ENCODE results near the gene TTBK1.

TTBK1 gene

DNA sequence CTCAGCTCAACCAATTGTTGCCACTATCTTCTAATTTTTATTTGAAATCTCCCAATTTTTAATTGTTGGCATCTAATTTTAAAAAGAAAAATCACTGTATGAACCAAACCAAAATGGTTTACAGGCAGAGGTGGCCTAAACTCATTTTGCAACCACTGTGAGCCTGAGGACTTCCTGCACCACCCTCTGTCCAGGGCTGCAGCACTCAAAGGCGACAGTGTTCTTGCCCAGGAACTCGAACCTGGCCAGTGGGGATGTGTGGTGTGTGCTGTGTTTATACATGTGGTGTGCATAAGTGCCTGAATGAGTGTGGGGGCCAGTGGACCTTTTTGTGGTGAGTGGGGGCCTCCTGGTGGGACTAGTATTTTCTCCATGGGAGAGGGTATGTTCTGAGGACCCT is 30.4 kb downstream of the TTBK1 start:
- no peak for DNase-seq (ENCODE audit: low spot score)

DNA sequence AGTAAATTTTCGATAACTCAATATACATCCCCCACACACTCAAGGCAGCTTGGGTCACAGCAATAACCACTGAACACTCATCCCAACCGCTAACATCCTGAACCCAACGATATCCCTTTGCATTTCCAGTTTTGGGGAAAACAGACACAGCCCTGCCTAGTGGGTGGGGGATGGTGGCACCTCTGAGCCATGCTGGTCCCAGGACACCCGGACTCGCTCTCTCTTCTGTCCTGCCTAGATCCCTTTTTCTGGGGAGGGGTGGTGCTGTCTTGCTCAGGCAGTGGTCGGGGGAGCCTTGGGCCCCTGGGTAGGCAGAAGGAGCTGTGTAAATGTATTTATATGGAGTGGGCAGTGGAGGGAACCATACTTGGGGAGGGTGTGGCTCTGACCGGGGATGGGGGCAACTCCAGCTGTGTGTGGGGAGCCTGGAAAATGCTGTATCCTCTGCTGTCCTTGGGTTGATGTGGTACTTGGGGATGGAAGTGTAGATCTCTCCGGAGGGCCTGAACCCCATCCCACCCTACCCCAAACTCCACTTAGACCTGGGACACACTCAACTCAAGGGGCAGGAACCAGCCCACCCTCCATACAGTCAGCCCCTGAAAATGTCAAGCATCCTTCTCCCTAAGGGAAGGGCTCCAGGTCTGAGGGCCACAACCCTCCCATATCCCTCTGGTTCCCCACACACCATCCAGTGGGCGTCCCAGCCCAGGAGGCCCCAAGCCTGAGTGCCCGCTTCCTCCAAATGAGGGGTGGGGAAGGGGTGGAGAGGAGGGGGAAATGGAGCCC is 31.0 kb downstream of the TTBK1 start:
- DNase-seq (ENCODE audit: low spot score): no peak

DNA sequence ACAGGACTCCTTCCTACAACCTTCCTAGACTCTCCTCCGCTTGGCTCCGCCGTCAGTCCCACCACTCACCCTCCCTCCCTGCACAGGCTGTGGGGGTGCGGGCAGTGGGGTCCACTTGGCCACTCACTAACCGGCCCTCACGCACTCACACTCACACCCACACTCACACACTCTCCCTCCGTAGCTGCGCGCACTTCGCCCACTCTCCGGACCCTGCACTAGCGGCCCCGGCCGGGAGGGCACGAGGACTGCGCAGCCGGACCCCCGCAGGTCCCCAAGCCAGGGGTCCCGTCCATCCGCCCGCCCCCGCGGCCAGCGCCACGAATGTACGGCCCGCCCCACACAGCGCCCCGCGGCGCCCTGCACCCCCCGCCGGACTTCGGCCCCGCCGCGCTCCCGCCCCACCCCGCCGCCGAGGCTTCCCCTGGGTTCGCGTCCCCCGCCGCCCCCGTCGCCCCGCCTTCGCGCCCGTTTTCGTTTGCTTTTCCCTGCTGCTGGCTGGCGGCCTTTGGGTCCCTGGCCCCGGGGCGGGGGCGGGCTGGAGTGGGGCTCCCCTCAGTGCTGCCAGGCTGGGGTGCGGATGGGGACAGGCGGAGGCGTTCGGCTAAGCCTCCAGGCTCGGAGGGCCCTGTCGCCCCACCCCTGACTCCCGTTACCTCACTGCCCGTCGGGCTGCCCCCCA is 31.8 kb downstream of the TTBK1 start:
- DNase-seq (ENCODE audit: low spot score): peak; percentile 66

DNA sequence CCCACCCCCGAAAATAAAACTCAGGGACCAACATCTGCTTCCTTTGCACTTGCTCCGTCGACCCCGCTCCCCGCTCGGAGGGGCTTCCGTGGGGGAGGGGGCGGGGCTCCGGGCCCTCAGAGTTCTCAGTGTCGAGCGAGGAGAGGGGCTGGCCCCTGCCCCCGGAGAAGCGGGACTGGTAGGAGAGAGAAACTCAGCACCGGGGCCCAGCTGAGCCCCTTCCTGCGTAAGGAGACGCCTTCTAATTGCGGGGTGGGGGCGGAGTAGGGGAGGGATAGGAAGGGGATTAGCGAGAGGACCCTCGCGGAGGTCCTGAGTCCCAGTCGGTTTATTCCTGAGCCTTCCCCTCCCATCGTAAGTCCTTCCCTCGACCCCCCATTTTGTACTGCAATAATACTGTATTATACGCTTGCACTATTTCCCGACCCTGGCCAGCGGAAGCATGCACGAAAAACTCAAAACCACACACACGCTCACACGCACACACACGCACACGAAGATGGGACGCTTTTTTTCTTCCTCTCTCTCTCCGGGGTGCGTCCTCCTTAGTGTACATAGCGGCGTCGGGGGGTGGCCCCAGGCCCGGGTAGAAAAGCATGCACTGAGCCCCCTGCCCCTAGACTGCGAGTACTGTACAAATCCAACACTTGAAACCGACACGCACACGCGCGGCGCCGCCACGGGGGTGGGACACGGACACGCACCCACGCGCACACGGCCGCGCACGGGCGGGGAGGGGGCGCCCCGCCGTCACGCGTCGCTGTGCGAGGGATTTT is 32.7 kb downstream of the TTBK1 start:
- peak; percentile 63 for DNase-seq (ENCODE audit: low spot score)

DNA sequence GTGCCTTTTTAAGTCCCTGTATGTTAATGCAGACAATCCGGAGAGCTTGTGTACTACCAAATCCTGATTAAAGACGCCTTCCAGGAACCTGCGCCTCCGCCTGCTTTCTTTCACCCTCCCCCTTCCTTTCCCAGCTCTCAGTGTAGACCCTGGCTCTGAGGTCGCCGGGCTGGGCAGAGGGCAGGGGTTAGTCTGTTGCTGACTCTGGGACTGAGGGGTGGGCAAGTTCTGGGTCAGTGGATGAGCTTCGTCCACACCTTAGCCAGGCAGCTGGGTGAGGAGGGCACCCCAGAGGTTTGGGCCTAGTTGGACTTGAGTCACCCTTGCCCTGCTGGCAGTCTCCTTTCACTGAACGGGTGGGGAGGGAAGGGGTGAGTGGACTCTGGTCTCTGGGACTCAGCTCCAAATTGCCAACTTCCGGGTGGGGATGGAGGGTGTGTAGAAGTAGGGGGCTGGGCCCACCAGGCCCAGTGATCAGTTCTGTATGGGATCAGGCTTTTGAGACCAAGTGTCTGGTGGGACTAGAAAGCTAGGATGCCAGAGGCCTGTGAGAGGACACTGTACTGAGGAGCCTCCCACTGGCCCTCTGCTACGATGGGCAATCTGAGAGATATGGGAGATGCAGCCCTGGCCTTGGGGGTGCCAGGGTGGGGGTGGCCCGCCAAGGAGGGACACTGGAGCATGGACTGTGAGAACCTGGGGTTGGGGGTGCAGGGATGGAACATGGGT is 33.5 kb downstream of the TTBK1 start:
- DNase-seq (ENCODE audit: low spot score): no peak

DNA sequence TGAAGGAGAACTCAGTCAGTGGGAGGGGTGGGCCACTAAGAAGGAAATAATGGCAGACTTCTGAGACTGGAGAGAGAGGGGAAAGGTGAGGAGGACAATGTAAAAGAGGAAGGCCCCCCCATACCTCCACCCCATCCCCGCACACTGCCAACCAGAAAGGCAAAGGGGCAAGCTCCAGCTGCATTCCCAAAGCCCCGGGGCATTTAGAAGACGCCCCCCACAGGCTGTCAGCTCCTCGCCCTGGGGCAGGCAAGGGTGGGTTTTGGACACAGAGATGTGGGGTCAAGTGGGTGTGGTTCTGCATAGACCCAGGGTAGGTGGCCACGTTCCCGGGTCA is 34.0 kb downstream of the TTBK1 start:
- no peak for DNase-seq (ENCODE audit: low spot score)

DNA sequence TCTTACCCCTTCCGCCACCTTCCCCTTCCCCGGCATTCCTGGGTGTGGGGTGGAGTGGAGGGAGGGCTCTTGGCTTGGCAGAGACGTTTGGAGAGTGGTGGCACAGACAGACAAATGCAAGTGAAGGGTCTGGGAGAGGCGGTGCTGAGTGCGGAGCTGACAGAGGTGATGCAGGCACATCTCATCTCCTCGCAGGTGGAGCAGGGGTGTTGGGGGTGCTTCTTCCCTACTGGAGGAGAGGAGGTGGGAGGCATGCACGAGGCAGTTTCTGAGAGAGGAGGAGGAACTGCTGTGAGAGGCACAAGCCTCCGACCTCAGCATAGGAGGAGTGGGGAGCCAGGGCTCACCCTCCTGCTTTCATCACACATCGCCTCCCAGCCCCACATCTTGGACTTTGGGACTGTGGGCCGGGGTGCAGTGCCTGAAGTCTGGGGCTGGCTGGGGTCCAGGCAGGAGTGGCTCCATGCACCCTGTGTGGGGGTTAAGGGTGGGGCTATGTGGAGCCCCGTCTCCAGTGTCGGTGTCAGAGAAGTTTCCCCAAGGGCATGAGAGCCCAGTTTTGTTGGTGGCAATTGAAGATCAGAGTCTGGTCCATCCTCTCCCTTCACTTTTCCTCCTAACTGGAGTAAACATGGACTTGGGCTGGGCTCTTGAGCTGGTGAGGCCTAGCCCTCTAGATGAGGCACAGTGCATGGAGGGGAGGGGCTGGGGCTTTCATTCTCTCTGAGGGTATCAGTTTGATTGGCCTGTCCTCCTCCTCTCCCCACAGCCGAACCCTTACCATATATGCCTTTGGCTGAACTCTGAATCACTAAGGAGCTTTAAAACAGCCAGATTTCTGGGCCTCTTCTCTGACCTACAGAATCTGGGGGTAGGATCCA is 34.6 kb downstream of the TTBK1 start:
- DNase-seq (ENCODE audit: low spot score): no peak

DNA sequence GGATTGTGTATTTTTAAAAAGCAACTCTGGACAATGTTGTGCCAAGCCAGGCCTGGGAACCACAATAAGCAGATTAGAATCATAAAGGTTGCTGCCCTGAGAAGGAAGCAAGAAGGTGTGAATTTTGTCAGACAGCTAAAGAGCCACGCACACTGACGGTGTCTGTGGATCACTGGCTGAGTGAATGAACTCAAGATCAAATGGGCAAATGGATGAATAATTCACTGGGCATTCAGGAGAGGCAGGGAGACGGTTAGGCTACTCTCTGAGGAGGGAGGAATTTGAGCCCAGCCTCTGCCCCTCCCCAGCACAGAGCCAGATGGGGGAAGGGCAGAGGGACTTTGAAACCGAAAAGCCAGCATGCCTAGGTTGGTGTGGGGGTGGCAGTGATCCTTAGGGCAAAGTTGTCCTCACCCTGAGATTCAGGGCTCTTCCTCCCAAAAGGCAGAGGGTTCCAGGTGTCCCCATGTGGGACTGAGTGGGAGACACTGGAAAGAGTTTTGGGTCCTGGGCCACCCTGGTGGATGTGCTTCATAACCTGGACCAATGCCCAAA is 35.3 kb downstream of the TTBK1 start:
- DNase-seq (ENCODE audit: low spot score): no peak

DNA sequence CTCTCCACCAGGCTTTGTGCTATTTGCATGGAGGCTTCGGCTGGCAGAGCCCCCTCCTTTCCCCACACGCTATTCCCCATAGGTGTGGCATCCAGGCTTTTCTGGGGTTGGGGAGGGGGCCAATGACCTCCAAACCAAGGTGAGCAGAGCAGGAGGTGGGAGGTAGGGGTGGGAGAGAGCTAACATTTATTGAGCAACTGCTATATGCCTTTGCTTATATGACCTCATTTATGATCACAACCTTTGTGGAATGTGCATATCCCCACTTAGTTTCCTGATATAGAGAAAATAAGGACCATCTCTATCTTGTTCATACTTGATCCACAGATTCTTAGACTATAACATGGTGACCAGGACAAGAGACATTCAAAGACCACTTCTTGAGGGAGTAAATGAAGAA is 37.0 kb downstream of the TTBK1 start:
- no peak for DNase-seq (ENCODE audit: low spot score)

DNA sequence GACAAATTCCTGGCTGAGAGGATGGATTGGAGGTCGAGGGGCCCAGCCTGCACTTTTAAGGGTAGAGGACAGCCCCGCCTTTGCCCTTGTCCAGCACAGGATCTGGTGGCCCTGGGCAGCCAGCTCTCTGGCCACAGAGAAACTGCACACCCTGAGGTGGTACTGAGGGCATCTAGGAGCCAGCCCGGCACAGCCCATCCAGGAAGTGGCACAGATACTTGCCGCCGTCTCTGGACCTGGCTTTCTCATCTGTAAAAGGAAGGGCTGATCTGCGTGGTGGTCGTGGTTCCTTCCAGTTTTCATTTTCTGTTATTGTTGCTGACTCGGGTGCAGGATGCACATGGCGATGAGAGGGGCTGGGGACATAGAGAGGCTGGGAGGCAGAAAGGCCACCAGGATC is 38.8 kb downstream of the TTBK1 start:
- no peak for DNase-seq (ENCODE audit: low spot score)

DNA sequence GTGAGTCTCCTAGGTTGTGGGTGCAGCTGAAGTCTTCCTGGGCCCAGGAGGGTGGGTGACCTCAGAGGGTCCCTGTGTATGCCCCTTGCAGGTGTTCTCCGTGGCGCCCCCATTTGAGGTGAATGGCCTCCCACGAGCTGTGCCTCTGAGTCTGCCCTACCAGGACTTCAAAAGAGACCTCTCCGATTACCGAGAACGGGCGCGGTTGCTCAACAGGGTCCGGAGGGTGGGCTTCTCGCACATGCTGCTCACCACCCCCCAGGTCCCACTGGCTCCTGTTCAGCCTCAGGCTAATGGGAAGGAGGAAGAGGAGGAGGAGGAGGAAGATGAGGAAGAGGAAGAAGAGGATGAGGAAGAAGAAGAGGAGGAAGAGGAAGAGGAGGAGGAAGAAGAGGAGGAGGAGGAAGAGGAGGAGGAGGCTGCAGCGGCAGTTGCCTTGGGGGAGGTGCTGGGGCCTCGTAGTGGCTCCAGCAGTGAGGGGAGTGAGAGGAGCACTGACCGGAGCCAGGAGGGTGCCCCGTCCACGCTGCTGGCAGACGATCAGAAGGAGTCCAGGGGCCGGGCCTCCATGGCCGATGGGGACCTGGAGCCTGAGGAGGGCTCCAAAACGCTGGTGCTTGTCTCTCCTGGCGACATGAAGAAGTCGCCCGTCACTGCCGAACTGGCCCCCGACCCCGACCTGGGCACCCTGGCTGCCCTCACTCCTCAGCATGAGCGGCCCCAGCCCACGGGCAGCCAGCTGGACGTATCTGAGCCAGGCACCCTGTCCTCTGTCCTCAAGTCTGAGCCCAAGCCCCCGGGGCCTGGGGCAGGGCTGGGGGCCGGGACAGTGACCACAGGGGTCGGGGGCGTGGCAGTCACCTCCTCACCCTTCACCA is 39.6 kb downstream of the TTBK1 start:
- no peak for DNase-seq (ENCODE audit: low spot score)

DNA sequence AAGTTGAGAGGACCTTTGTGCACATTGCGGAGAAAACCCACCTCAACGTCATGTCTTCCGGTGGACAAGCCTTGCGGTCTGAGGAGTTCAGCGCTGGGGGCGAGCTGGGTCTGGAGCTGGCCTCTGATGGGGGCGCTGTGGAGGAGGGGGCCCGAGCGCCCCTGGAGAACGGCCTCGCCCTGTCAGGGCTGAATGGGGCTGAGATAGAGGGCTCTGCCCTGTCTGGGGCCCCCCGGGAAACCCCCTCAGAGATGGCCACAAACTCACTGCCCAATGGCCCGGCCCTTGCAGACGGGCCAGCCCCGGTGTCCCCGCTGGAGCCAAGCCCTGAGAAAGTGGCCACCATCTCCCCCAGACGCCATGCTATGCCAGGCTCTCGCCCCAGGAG is 40.2 kb downstream of the TTBK1 start:
- DNase-seq (ENCODE audit: low spot score): no peak

DNA sequence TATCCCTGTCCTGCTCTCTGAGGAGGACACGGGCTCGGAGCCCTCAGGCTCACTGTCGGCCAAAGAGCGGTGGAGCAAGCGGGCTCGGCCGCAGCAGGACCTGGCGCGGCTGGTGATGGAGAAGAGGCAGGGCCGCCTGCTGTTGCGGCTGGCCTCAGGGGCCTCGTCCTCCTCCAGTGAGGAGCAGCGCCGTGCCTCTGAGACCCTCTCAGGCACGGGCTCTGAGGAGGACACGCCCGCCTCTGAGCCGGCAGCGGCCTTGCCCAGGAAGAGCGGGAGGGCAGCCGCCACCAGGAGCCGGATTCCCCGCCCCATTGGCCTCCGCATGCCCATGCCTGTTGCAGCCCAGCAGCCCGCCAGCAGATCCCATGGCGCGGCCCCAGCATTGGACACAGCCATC is 40.6 kb downstream of the TTBK1 start:
- no peak for DNase-seq (ENCODE audit: low spot score)

DNA sequence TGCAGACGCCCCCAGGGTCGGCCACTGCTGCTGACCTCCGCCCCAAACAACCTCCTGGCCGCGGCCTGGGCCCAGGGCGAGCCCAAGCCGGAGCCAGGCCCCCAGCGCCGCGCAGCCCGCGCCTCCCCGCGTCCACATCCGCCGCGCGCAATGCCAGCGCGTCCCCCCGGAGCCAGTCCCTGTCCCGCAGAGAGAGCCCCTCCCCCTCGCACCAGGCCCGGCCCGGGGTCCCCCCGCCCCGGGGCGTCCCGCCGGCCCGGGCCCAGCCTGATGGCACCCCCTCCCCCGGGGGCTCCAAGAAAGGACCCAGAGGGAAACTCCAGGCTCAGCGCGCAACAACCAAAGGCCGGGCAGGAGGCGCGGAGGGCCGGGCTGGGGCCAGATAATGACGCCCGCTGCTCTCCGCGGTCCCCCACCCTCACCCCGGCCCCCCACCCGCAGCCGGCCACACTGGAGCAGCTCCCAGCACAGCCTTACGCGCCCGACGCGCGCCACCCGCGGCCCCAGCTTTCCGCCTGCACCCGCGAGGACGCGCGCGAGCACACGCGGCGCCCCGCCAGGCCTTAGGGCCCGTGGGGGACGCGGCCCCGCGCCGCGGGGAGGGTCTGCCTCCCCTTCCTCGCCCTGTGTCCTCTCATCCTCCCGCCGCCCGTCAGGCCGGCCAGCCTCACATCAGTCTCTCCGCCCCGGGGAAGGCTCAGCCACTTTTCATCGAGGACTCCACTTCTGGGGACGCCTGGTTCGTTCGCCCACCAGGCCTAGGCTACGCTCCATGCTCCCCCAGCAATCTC is 41.9 kb downstream of the TTBK1 start:
- peak; percentile 69 for DNase-seq (ENCODE audit: low spot score)

DNA sequence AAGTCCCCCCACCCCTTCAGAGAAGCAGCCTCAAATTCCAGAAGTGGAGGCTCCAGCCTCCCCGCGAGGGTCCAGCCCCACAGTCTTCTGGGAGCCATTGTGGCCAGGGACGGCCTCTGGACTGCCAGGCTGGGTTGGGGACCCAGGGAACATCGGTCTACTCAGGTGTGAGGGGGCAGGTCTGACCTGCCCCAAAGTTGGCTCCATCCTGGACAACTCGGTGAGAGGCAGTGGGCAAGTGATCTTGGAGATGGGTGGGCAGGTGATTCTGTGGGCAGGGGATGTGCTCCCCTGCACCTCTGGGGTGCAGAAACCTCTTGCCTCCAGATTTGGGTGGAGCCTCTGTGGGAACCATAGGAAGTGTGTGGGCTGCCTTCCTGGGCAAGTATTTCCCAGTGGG is 42.6 kb downstream of the TTBK1 start:
- no peak for DNase-seq (ENCODE audit: low spot score)

DNA sequence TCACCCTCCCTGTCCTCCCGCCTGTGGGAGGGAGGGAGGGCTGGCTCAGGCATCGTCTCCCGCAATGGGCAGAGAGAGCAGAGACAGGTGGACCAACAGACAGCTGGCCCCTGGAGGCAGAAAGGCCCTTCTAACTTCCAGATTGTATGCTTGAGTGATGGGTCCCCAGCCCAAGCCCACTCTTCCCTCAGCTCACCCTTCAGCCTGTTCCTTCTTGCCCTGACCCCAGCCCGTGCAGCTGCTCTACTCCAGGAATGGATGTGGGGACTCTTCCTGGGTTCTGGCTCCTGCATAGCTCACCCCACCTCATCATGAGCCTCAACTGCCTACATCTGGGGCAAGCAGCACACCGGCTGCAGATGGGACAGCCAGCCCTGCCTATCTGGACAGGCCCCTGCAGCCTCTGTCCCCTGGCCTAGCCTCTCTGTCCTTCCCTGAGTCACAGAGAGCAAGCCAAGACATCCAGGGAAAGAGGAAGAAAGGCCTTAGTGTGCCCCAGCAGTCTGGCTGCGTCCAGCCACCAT is 43.2 kb downstream of the TTBK1 start:
- DNase-seq (ENCODE audit: low spot score): no peak

DNA sequence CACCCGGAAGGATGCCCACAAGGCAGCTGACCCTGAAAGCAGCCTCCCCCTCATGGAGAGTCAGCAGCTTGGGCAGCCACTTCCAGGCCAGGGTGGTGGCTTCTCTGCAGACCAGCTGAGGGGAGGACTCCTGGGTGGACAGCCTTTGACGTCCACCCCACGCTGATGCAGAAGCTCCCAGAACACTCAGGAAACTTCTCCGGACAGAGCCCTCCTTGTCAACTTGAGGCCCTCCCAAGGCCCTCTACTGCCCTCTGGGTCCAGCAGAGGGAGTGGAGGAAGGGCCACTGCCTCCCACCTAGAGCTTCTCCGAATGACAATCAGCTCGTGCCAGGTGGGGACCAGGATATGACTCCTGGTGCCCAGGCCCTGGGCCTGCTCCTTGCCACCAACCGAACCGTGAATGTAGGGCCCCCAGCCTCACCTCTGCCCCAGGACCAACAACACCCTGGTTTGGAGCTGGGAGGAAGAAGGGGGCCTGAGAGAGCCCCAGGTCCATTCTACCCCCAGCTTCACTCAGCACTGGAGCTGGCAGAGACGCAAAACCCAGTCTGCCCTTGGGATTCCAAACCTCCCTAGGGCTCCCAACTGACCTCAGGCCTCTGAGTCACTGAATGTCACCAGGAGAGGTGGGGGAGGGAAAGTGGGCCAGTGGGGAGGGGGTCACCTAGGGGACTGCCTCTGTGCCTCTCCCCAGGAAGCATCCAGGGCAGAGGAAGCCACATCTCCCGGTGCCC is 43.9 kb downstream of the TTBK1 start:
- peak; percentile 73 for DNase-seq (ENCODE audit: low spot score)

Data from iPS-NIHi11 (cell line).